ENCODE data around the gene IKZF1. TPM values are rescaled to one million over a fixed set of nuclear protein-coding genes. Genes with fewer than 3 reads are reported as not detected.

Gene IKZF1
- total and polyA plus RNA-seq, 2 of the 13 experiments (the other 11 are each of a cell fraction or from before 2014, with no cell fraction given) = not detected

GRCh38 chr7:50321487-50322067 lies 17.1 kb downstream of the IKZF1 start (continued):
- TF ChIP-seq, protein P1, sequence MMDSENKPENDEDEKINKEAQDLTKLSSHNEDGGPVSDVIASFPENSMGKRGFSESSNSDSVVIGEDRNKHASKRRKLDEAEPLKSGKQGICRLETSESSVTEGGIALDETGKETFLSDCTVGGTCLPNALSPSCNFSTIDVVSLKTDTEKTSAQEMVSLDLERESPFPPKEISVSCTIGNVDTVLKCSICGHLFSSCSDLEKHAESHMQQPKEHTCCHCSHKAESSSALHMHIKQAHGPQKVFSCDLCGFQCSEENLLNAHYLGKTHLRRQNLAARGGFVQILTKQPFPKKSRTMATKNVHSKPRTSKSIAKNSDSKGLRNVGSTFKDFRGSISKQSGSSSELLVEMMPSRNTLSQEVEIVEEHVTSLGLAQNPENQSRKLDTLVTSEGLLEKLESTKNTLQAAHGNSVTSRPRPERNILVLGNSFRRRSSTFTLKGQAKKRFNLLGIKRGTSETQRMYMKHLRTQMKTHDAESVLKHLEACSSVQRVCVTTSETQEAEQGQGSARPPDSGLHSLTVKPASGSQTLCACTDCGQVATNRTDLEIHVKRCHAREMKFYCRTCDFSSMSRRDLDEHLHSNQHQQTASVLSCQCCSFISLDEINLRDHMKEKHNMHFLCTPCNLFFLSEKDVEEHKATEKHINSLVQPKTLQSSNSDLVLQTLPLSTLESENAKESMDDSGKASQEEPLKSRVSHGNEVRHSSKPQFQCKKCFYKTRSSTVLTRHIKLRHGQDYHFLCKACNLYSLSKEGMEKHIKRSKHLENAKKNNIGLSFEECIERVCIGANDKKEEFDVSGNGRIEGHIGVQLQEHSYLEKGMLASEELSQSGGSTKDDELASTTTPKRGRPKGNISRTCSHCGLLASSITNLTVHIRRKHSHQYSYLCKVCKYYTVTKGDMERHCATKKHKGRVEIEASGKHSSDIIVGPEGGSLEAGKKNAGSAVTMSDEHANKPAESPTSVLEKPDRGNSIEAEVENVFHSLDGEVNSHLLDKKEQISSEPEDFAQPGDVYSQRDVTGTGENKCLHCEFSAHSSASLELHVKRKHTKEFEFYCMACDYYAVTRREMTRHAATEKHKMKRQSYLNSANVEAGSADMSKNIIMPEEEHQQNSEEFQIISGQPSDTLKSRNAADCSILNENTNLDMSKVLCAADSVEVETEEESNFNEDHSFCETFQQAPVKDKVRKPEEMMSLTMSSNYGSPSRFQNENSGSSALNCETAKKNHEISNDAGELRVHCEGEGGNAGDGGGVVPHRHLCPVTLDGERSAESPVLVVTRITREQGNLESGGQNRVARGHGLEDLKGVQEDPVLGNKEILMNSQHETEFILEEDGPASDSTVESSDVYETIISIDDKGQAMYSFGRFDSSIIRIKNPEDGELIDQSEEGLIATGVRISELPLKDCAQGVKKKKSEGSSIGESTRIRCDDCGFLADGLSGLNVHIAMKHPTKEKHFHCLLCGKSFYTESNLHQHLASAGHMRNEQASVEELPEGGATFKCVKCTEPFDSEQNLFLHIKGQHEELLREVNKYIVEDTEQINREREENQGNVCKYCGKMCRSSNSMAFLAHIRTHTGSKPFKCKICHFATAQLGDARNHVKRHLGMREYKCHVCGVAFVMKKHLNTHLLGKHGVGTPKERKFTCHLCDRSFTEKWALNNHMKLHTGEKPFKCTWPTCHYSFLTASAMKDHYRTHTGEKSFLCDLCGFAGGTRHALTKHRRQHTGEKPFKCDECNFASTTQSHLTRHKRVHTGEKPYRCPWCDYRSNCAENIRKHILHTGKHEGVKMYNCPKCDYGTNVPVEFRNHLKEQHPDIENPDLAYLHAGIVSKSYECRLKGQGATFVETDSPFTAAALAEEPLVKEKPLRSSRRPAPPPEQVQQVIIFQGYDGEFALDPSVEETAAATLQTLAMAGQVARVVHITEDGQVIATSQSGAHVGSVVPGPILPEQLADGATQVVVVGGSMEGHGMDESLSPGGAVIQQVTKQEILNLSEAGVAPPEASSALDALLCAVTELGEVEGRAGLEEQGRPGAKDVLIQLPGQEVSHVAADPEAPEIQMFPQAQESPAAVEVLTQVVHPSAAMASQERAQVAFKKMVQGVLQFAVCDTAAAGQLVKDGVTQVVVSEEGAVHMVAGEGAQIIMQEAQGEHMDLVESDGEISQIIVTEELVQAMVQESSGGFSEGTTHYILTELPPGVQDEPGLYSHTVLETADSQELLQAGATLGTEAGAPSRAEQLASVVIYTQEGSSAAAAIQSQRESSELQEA (CRISPR knock-in tag; IDR thresholded peaks at IDR 0.05; ENCODE audit: not compliant biosample characterization) = no peak
- TF ChIP-seq ZNF335 (CRISPR knock-in tag; IDR thresholded peaks at IDR 0.05) = no peak
- TF ChIP-seq ZNF678 (CRISPR knock-in tag; IDR thresholded peaks at IDR 0.05) = no peak
- TF ChIP-seq, protein P2, sequence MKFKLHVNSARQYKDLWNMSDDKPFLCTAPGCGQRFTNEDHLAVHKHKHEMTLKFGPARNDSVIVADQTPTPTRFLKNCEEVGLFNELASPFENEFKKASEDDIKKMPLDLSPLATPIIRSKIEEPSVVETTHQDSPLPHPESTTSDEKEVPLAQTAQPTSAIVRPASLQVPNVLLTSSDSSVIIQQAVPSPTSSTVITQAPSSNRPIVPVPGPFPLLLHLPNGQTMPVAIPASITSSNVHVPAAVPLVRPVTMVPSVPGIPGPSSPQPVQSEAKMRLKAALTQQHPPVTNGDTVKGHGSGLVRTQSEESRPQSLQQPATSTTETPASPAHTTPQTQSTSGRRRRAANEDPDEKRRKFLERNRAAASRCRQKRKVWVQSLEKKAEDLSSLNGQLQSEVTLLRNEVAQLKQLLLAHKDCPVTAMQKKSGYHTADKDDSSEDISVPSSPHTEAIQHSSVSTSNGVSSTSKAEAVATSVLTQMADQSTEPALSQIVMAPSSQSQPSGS (CRISPR knock-in tag; IDR thresholded peaks at IDR 0.05) = no peak
- TF ChIP-seq TCF12 (IDR thresholded peaks at IDR 0.05) = no peak
- TF ChIP-seq TCF12 (CRISPR knock-in tag; IDR thresholded peaks at IDR 0.05) = no peak
- no peak for TF ChIP-seq SMAD9 (CRISPR knock-in tag; IDR thresholded peaks at IDR 0.05)
- TF ChIP-seq TCF7 (IDR thresholded peaks at IDR 0.05; ENCODE audit: low read depth) = no peak
